ENCODE measurements around the gene CPS1.

CPS1 gene

DNA sequence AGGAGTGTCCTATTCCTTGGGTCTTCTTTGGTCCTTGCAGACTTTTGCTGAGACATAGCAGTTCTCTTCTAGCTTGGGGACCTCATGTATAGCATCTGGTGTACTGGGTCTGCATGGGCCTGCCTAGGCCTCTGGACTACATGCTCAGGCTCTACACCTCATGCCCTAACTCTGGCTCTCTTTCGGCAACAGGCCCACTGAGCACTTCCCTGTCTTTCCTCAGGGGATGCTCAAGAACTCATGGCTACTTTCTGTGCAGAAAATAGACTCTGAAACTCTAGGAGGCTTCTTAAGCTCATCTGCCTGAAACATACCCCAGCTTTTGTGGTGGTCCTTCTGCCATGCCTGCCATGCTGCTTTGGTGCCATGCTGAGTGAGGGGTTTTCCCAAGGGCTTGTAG, 21.5 kb upstream of the CPS1 start:
- Histone ChIP-seq H3K27me3 (ENCODE audit: low read depth, low read length) (no peaks in the 10 kb centered on the region), H3K4me1 (ENCODE audit: control insufficient read depth in 1 of 2, insufficient read depth in 2 of 2, low read length in 2 of 2) (no peaks in the 10 kb centered on the region), H3K4me3 (ENCODE audit: low read depth in 1 of 2, low read length in 2 of 2) (no peak overlapping the region), H3K9me3 (ENCODE audit: control insufficient read depth in 1 of 2, low read length in 2 of 2) (no peaks in the 10 kb centered on the region), H3K36me3 (ENCODE audit: control insufficient read depth in 1 of 2, insufficient read depth in 2 of 2, low read length in 2 of 2) (no peaks in the 10 kb centered on the region), H3K27ac (ENCODE audit: low read length) (no peak overlapping the region)

DNA sequence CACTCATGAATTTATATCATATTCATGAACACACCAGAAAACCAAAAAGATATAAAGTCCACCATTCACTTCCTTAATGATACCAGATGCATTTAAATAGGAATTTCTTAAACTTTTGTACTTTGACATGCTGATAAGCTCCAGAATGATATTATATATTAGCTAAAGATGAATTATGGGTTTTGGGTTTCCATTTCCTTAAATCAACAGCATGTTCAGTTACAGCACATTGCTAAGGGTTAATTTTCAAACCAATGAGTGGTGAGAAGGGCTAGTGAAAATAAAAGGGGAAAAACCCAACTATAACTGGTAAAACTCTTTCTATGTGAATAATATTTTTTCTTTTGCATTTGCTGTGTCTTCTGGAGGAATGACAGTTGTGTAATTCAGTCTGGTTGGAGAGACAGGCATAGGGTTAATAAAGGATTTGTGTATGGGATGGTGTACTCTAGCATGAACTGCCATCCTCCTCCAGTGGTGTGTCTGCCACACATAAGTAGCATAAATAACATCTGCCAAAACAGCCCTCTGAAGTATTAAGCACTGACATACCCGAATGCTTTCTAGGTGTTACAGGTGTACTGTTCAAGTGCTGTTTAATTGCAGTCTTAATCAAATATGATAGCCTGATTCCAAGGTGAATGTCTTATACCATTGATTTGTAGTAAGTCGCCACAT, 19.3 kb upstream of the CPS1 start:
- Histone ChIP-seq H3K27ac (ENCODE audit: low read length) (no peak overlapping the region), H3K4me1 (ENCODE audit: control insufficient read depth in 1 of 2, insufficient read depth in 2 of 2, low read length in 2 of 2) (no peaks in the 10 kb centered on the region), H3K9me3 (ENCODE audit: control insufficient read depth in 1 of 2, low read length in 2 of 2) (no peaks in the 10 kb centered on the region), H3K27me3 (ENCODE audit: low read depth, low read length) (no peaks in the 10 kb centered on the region), H3K4me3 (ENCODE audit: low read depth in 1 of 2, low read length in 2 of 2) (no peak overlapping the region), H3K36me3 (ENCODE audit: control insufficient read depth in 1 of 2, insufficient read depth in 2 of 2, low read length in 2 of 2) (no peaks in the 10 kb centered on the region)

DNA sequence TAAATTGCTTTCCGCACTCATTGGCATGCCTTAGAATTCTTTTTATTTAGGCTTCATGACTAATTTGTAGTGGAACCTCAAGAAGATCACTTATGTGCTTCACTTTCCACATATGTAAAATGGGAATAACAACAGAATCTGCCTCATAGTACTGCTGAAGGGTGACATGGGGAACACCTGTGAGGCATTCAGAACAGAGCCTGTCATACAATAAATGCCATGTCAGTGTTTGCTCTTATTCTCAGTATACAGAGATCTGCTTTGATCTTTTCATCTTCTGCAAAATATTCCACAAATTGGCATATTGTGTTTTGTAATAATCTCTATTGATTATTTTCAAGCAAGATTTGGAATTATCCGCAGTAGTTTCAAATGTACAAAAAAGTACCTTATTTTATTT, 17.4 kb upstream of the CPS1 start:
- Histone ChIP-seq H3K27ac (ENCODE audit: low read length) (no peak overlapping the region), H3K4me1 (ENCODE audit: control insufficient read depth in 1 of 2, insufficient read depth in 2 of 2, low read length in 2 of 2) (no peaks in the 10 kb centered on the region), H3K27me3 (ENCODE audit: low read depth, low read length) (no peaks in the 10 kb centered on the region), H3K9me3 (ENCODE audit: control insufficient read depth in 1 of 2, low read length in 2 of 2) (no peaks in the 10 kb centered on the region), H3K36me3 (ENCODE audit: control insufficient read depth in 1 of 2, insufficient read depth in 2 of 2, low read length in 2 of 2) (no peaks in the 10 kb centered on the region), H3K4me3 (ENCODE audit: low read depth in 1 of 2, low read length in 2 of 2) (no peak overlapping the region)

DNA sequence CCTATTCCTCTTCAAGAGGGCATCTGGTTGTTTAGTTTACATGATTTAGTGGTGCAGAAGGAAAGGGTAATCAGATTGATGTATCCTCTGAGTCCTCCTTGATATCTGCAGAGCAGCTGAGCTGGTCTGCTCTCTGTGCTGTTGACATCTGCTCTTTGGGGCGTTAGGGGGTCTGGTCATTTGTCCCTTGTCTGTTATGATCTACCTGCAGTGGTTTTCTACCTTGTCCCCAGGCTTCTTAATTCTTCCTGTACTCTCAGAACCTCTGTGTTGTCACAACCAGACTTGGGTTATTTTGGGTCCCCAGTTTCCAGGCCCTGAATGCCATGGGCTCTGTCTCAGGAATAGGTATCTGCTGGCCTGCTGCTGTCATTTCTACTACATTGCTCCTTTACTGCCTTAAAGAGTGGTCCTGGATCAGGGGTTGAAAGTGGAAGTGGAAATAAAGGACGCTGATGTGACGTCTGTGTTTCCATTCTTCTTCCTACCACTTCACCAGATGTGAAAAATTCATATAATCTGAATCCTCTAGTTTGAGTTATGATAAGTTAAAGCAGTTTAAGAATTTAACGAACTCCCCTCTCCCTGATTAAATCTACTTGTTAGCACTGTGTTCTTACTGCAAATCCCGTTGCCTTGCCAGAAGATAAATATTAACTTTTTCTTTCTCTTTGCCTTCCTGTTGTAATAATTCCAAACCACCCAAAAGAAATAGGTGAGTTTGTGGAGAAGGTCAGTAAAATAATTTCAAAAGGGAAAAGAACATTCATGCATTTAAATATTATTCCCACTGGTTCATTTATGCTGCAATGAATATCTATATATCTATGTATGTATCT, 16.6 kb upstream of the CPS1 start:
- no peaks in the 10 kb centered on the region for H3K27me3 ChIP-seq (ENCODE audit: low read depth, low read length)
- no peaks in the 10 kb centered on the region for H3K36me3 ChIP-seq (ENCODE audit: control insufficient read depth in 1 of 2, insufficient read depth in 2 of 2, low read length in 2 of 2)
- H3K9me3 ChIP-seq (ENCODE audit: control insufficient read depth in 1 of 2, low read length in 2 of 2): no peaks in the 10 kb centered on the region
- no peak overlapping the region for H3K4me3 ChIP-seq (ENCODE audit: low read depth in 1 of 2, low read length in 2 of 2)
- no peak overlapping the region for H3K27ac ChIP-seq (ENCODE audit: low read length)
- no peaks in the 10 kb centered on the region for H3K4me1 ChIP-seq (ENCODE audit: control insufficient read depth in 1 of 2, insufficient read depth in 2 of 2, low read length in 2 of 2)

DNA sequence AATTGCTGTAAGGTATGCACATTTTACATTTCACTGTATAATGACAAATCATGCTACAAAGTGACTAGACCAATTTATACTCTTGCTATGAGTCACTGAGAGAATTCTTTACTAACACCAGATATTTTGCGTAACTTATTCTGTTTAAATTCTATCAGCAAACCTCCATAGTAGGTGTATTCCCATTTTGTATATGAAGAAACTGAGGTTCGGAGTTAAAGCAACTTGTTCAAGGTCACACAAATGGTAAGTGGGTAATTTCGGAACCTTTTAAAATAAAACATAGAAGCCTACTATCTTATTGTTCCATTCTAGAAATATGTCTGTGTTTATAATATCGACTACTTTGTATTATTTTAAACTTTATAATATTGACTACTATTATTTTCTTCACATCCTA, 15.9 kb upstream of the CPS1 start:
- Histone ChIP-seq H3K27ac (ENCODE audit: low read length) (no peak overlapping the region), H3K36me3 (ENCODE audit: control insufficient read depth in 1 of 2, insufficient read depth in 2 of 2, low read length in 2 of 2) (no peaks in the 10 kb centered on the region), H3K4me3 (ENCODE audit: low read depth in 1 of 2, low read length in 2 of 2) (no peak overlapping the region), H3K4me1 (ENCODE audit: control insufficient read depth in 1 of 2, insufficient read depth in 2 of 2, low read length in 2 of 2) (no peaks in the 10 kb centered on the region), H3K9me3 (ENCODE audit: control insufficient read depth in 1 of 2, low read length in 2 of 2) (no peaks in the 10 kb centered on the region), H3K27me3 (ENCODE audit: low read depth, low read length) (no peaks in the 10 kb centered on the region)

DNA sequence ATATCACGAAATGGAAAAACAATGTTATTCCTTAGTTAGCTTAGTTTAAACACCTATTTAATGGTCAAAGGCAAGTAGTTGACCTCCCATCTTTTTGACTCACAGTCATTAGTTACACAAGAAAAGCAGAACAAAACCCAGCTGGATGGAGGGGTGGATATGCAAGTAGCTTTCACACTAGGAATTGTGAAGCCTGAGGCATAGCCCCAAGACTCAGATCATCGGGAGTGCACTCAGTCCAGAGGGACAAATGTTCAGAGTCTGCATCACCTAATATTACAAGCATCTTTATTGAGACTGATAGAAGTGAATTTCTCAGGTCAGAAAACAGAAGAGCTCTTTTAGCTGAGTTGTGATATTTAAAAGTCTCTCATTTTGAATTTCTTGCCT, 15.5 kb upstream of the CPS1 start:
- Histone ChIP-seq H3K4me1 (ENCODE audit: control insufficient read depth in 1 of 2, insufficient read depth in 2 of 2, low read length in 2 of 2) (no peaks in the 10 kb centered on the region), H3K9me3 (ENCODE audit: control insufficient read depth in 1 of 2, low read length in 2 of 2) (no peaks in the 10 kb centered on the region), H3K27me3 (ENCODE audit: low read depth, low read length) (no peaks in the 10 kb centered on the region), H3K27ac (ENCODE audit: low read length) (no peak overlapping the region), H3K4me3 (ENCODE audit: low read depth in 1 of 2, low read length in 2 of 2) (no peak overlapping the region), H3K36me3 (ENCODE audit: control insufficient read depth in 1 of 2, insufficient read depth in 2 of 2, low read length in 2 of 2) (no peaks in the 10 kb centered on the region)

DNA sequence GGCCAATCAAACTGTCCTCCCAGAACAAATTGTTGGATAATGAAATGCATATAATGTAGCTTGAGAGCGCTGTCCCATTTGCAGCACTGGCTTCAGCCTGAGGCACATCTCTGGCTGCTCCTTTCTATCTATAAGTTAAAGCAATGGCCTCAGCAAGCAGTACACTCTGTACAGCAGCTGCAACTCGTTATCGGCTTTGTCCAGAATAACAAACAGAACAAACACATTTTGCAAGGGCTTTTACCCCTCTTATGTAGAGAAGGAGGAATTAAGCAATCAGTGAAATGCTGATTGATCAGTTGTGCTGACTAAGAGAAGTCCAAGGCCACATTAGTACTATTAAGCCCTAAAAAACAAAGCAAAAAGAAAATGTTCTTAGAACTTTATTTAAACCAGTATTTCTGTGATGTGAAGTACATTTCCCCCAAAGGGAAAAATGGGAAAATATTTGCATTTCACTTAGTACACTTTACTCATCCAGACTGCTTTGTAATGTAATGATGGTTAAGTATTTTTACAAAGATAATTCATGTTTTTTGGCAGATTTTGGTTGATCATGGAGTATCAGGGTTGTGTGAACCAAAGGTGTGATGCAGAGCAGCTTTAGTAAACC, 15.0 kb upstream of the CPS1 start:
- Histone ChIP-seq H3K27me3 (ENCODE audit: low read depth, low read length) (no peaks in the 10 kb centered on the region), H3K4me3 (ENCODE audit: low read depth in 1 of 2, low read length in 2 of 2) (no peak overlapping the region), H3K9me3 (ENCODE audit: control insufficient read depth in 1 of 2, low read length in 2 of 2) (no peaks in the 10 kb centered on the region), H3K4me1 (ENCODE audit: control insufficient read depth in 1 of 2, insufficient read depth in 2 of 2, low read length in 2 of 2) (no peaks in the 10 kb centered on the region), H3K27ac (ENCODE audit: low read length) (no peak overlapping the region), H3K36me3 (ENCODE audit: control insufficient read depth in 1 of 2, insufficient read depth in 2 of 2, low read length in 2 of 2) (no peaks in the 10 kb centered on the region)

DNA sequence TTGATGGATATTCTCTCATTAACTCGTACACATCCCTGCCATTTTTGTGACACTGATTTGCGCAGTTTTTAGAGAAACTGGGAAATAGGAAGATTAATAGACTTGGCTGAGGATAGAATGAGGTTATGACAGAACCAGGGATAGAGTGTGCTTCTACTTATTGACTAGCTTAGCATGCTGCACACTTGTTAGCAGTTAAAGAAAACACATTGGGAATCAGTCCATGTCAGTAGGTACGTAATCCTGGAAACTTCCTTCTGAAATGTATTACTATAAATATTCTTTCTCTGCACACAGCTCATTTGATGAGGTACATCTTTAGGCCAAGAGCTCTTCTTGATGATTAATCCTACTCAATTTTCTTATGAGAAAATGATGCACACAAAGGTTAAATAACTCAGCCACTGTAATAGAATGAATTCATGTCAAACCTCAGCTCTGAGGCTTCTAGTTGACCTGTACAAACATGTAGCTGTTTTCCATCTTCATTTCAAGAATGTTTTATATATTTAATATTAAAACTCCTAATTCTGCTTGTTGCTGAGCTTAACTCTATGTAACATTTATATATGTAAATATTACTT, 12.3 kb upstream of the CPS1 start:
- H3K27ac ChIP-seq (ENCODE audit: low read length): no peak overlapping the region
- H3K9me3 ChIP-seq (ENCODE audit: control insufficient read depth in 1 of 2, low read length in 2 of 2): no peaks in the 10 kb centered on the region
- no peaks in the 10 kb centered on the region for H3K36me3 ChIP-seq (ENCODE audit: control insufficient read depth in 1 of 2, insufficient read depth in 2 of 2, low read length in 2 of 2)
- no peaks in the 10 kb centered on the region for H3K27me3 ChIP-seq (ENCODE audit: low read depth, low read length)
- no peaks in the 10 kb centered on the region for H3K4me1 ChIP-seq (ENCODE audit: control insufficient read depth in 1 of 2, insufficient read depth in 2 of 2, low read length in 2 of 2)
- no peak overlapping the region for H3K4me3 ChIP-seq (ENCODE audit: low read depth in 1 of 2, low read length in 2 of 2)

DNA sequence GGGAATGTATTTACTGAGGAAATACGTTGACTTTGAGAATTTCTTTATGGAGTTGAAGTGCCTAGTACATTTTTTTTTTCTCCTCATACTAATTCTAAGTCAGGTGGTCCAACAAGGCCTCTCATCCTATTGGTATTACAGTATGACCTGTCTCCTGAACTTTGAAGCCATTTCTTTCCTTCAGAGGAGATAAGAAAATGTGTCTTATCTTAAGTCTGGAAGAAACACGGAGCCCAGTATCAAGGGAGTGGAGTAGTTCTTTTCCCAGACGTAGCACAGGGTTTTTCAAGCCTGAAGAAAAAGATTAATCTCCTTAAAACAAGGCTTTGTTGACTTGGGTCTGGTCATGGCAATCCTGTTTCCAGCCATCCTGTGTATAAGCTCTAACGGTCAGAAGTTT, 11.6 kb upstream of the CPS1 start:
- no peaks in the 10 kb centered on the region for H3K4me1 ChIP-seq (ENCODE audit: control insufficient read depth in 1 of 2, insufficient read depth in 2 of 2, low read length in 2 of 2)

DNA sequence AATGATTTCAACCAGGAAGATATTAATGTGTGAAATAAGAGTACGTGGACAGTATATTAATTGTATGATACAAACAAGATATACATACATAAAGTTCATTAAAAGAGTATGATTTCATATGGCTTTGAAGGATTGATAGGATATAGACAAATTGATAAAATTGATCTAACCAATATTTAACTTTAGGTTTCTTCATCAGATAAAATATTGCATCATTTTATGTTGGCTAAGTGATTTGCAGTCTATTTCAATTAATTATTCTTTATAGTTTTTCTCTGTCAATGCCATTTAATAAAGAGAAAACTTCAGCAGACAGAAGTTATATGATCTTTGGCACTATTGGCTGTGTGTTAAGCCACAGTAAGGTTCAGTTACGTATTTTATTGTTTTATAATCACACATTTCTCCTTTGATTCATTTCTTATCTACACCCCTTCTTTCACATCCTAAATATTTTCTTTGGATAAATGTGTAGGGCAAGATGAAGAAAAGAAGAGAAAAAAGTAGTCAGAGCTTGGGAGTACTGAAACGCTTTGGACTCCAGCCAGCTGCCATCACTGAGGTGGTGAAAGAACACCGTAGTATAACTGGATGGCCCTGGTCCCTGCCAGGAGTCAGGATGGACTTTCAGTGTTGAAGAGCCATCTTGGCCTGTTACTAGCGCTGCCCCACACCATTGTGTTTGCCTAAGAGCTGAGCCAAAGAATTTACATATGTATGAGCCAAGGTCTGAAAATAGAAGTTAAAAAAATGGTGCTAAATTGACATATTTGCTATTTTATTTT, 9.8 kb upstream of the CPS1 start:
- Histone ChIP-seq H3K4me1 (ENCODE audit: control insufficient read depth in 1 of 2, insufficient read depth in 2 of 2, low read length in 2 of 2) (no peaks in the 10 kb centered on the region), H3K27ac (ENCODE audit: low read length) (peak overlapping the region; percentile 58), H3K4me3 (ENCODE audit: low read depth in 1 of 2, low read length in 2 of 2) (peak overlapping the region in 1 of 2 donors; percentile 41), H3K27me3 (ENCODE audit: low read depth, low read length) (no peaks in the 10 kb centered on the region), H3K36me3 (ENCODE audit: control insufficient read depth in 1 of 2, insufficient read depth in 2 of 2, low read length in 2 of 2) (no peaks in the 10 kb centered on the region), H3K9me3 (ENCODE audit: control insufficient read depth in 1 of 2, low read length in 2 of 2) (no peaks in the 10 kb centered on the region)

More for the DNA sequence above, 11.6 kb upstream of the CPS1 start:
- no peak overlapping the region for H3K4me3 ChIP-seq (ENCODE audit: low read depth in 1 of 2, low read length in 2 of 2)
- H3K9me3 ChIP-seq (ENCODE audit: control insufficient read depth in 1 of 2, low read length in 2 of 2): no peaks in the 10 kb centered on the region
- H3K27me3 ChIP-seq (ENCODE audit: low read depth, low read length): no peaks in the 10 kb centered on the region
- H3K36me3 ChIP-seq (ENCODE audit: control insufficient read depth in 1 of 2, insufficient read depth in 2 of 2, low read length in 2 of 2): no peaks in the 10 kb centered on the region
- H3K27ac ChIP-seq (ENCODE audit: low read length): no peak overlapping the region

DNA sequence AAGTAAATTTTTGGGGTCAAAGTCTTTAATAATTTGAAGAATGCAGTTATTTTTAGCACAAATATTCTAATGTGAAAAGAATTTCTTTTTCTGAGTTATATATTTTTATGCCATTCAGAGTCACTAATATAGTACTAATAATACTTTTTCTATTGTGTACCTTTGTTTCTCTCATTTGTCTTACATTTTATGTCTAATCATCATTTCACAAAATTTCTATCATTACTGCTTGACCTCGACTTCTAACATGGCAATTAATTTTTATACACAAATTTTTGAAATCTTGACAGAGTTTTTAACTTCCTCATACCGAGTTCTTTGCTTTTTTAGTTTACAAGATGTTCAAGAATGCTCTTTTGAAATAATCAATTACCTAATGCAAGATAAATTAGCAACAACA, 8.4 kb upstream of the CPS1 start:
- Histone ChIP-seq H3K27me3 (ENCODE audit: low read depth, low read length) (no peaks in the 10 kb centered on the region), H3K36me3 (ENCODE audit: control insufficient read depth in 1 of 2, insufficient read depth in 2 of 2, low read length in 2 of 2) (no peaks in the 10 kb centered on the region), H3K27ac (ENCODE audit: low read length) (no peak overlapping the region), H3K4me3 (ENCODE audit: low read depth in 1 of 2, low read length in 2 of 2) (no peak overlapping the region), H3K4me1 (ENCODE audit: control insufficient read depth in 1 of 2, insufficient read depth in 2 of 2, low read length in 2 of 2) (no peaks in the 10 kb centered on the region), H3K9me3 (ENCODE audit: control insufficient read depth in 1 of 2, low read length in 2 of 2) (no peaks in the 10 kb centered on the region)

Data from muscle layer of duodenum (tissue), 2 donors.